GM20000 (cell line): ENCODE data around the gene TRMT11.

Source experiments
- DNase-seq: peaks from one replicate; pipeline ENCODE4 v3.0.0; 2012; ENCODE audit warnings: low spot score
- TF ChIP-seq, protein P1 (sequence below): IDR thresholded peaks from 2 replicates; pipeline ENCODE4 v1.5.1; 2012; ENCODE audit warnings: mild to moderate bottlenecking, control low read depth; ENCODE audit errors: extremely low read depth, missing control alignments

TRMT11 gene

DNA sequence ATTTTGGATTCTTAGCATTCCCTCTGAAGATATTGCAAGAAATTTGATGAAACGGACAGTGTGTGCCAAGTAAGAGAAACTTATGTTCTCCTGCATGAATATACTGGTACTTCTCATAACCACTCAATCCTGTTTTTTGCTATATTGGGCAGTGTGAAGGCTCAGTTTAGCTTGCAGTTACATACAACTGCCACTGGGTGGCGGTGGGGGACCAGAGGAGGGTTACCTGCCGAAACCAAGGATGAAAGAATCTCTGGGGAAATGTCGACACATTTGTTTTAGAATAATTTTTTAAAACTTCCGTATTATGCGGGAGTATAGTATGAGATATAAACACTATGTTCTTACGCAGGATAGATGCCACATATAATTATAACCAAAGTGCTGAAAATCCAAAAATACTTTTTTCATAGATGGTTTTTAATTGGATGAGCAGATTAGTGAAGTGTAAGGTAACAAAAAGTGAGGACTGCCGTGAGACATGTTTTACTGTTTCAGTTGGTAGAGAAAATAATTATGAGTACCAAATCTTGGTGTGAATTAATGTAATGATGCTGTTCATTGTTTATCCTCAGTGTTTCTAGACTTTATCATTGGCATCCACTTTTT is 9.7 kb downstream of the TRMT11 start:
- peak; percentile 59 for DNase-seq
- TF ChIP-seq, protein P1, sequence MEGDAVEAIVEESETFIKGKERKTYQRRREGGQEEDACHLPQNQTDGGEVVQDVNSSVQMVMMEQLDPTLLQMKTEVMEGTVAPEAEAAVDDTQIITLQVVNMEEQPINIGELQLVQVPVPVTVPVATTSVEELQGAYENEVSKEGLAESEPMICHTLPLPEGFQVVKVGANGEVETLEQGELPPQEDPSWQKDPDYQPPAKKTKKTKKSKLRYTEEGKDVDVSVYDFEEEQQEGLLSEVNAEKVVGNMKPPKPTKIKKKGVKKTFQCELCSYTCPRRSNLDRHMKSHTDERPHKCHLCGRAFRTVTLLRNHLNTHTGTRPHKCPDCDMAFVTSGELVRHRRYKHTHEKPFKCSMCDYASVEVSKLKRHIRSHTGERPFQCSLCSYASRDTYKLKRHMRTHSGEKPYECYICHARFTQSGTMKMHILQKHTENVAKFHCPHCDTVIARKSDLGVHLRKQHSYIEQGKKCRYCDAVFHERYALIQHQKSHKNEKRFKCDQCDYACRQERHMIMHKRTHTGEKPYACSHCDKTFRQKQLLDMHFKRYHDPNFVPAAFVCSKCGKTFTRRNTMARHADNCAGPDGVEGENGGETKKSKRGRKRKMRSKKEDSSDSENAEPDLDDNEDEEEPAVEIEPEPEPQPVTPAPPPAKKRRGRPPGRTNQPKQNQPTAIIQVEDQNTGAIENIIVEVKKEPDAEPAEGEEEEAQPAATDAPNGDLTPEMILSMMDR = peak; percentile 93

DNA sequence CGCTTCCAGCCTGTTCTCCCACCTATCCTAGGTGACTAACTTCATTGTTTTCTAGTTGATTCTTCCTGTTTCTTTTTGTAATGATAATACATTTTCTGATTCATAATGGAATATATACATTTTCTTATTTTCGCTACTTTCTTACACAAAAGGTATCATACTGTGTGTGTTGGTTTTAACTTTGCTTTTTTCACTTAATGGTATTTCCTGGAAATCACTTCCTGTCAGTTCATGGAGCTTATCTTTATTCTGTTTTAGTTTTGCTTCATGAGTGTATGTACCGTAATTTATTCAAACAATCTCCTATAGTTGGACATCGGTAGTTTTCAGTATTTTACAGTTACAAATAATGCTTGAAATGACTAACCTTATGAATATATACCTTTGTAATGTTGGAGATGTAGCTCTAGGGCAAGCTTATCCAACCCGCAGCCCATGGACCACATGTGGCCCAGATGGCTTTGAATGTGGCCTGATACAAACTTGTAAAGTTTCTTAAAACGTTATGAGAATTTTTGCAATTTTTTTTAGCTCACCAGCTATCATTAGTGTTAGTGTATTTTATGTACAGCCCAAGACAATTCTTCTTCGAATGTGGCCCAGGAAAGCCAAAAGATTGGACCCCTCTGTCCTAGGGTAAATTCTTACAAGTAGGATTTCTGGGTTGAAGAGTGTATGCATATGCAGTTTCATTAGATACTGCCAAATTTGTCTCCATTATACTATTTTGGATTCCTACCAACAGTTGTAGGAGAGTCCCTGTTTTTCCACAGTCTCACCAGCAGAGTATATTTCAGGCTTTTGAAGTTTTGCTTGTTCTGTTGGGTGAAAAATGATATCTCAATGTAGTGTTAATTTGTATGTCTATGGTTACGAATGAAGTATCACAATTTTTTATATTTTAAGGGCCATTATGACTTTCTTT is 16.7 kb downstream of the TRMT11 start:
- no peak for DNase-seq
- TF ChIP-seq, protein P1 = no peak

DNA sequence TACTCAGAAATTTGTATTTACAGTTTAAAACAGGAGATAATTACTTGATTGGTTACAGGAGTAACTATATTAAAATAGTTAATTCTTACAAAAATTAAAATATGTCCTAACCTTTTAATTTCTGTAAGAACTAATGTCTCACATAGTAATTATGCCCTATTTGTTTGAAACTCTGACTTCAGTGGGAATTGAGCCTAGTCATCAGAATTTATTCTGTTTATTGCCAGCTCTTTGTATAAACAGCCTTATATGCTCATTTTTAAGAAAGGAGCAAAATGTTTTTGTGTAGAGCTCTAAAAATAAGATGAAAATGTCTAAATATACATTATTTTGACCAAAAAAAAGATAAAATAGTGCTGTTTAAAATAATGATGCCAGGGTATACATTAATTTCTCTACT is 21.5 kb downstream of the TRMT11 start:
- no peak for DNase-seq
- TF ChIP-seq, protein P1 = no peak

DNA sequence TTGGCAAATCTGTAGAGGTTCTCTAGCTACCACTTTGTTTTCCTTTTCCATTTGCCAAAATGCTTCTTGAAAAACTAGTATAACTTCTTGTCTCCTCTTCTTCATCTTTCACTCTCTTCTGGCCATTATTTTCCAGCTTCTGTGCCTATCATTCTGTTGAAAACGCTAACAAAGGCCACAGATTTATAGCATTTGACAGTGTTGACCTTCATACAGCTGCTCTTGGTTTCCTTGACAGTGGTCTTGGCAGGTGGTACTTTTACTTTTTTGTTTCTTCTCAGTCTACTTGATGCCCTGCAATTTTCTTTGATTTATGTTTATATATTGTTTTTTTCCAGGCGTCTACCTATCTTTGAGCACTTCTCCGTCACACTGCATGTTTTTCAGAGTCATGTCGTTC is 23.7 kb downstream of the TRMT11 start:
- TF ChIP-seq, protein P1 = no peak
- no peak for DNase-seq

DNA sequence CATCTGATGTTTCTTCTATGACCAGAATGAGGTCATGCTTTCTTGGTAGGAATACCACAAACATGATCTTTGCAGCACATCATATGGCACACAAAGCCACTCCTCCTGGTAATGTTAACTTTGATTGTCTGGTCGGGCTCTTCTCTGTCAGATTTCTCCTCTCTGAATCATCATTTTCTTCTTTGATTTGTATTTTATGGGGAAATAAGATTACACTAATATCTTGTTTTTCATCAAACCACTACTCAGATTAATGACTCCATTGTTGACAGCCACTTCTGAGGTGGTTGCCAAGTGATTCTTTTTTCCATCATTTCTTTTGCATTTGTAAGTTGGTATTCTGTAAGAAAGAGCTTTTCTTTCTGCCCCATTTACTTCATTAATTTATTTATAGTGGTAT is 29.5 kb downstream of the TRMT11 start:
- TF ChIP-seq, protein P1 = no peak
- DNase-seq = no peak

DNA sequence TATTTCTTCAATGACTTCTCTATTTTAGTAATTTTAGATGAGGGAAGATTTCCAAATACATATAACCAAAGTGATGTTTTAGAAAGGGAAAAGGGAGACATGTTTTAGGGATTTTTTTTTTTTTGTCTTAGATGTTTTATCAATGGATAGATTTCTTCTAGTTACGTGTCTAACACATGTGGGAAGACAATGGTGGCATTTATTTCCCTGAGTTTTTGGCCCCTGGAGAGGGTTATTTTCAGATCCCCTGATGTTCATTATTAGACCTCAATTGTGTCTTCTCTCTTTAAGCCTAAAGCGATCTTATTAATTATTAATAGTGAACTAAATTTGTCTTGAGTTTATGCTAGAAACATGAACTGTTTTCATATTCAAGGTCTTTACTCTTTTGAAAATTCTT is 30.3 kb downstream of the TRMT11 start:
- TF ChIP-seq, protein P1 = no peak
- no peak for DNase-seq

DNA sequence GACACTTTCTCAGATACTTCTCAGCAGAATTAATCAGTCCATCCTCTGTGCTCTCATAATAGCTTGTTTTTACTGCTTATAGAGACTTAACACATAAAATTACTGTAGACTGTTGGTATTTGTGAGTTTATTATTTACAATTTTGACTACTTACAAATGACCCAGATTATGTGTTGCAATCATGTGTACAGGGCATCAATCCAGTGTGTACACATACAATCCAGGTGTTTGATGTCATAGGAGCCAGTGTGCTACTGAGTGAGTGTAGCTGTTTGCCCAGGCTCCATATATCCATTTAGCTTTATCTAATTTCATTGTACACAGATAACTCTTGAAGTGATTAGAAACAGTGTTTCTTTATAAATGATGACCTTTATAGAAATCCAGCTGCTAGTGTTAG is 31.3 kb downstream of the TRMT11 start:
- TF ChIP-seq, protein P1 = no peak
- DNase-seq = no peak
